GM19438 (cell line): ENCODE measurements around the gene CXCL14.

Source experiments
- ATAC-seq: cut with Tn5 transposase; IDR thresholded peaks from one replicate; pipeline ENCODE4 v1.9.1; 2021; ENCODE audit warnings: low read depth; ENCODE audit not compliant: unreplicated experiment

Gene CXCL14

GRCh38 chr5:135598691-135599395 lies 20.1 kb upstream of the CXCL14 start:
- ATAC-seq, result no peak

- ATAC-seq, result no peak
Measured at GRCh38 chr5:135596788-135597187, 18.0 kb upstream of the CXCL14 start.

GRCh38 chr5:135596157-135596763 lies 17.5 kb upstream of the CXCL14 start:
- no peak for ATAC-seq

GRCh38 chr5:135594416-135594960 lies 15.7 kb upstream of the CXCL14 start:
- no peak for ATAC-seq

- ATAC-seq, result no peak
Measured at GRCh38 chr5:135593886-135594285, 15.1 kb upstream of the CXCL14 start.

GRCh38 chr5:135593141-135593540 lies 14.3 kb upstream of the CXCL14 start:
- ATAC-seq, result no peak

- no peak for ATAC-seq
Measured at GRCh38 chr5:135592312-135593045, 13.7 kb upstream of the CXCL14 start.

- no peak for ATAC-seq
Measured at GRCh38 chr5:135591277-135591676, 12.5 kb upstream of the CXCL14 start.

GRCh38 chr5:135589152-135589551 lies 10.4 kb upstream of the CXCL14 start:
- no peak for ATAC-seq

- ATAC-seq, result no peak
Measured at GRCh38 chr5:135587721-135588663, 9.2 kb upstream of the CXCL14 start.

GRCh38 chr5:135584918-135585317 lies 6.1 kb upstream of the CXCL14 start:
- no peak for ATAC-seq

- no peak for ATAC-seq
Measured at GRCh38 chr5:135584276-135584675, 5.5 kb upstream of the CXCL14 start.

GRCh38 chr5:135582099-135582781 lies 3.4 kb upstream of the CXCL14 start:
- ATAC-seq, result no peak

GRCh38 chr5:135578305-135578684 lies 496 bp downstream of the CXCL14 start:
- ATAC-seq, result no peak

GRCh38 chr5:135577421-135577820 lies 1.4 kb downstream of the CXCL14 start:
- ATAC-seq, result no peak

GRCh38 chr5:135576075-135576599 lies 2.7 kb downstream of the CXCL14 start:
- ATAC-seq, result no peak

- ATAC-seq, result no peak
Measured at GRCh38 chr5:135574493-135574892, 4.3 kb downstream of the CXCL14 start.

GRCh38 chr5:135571902-135572301 lies 6.9 kb downstream of the CXCL14 start:
- no peak for ATAC-seq

GRCh38 chr5:135571066-135571609 lies 7.7 kb downstream of the CXCL14 start:
- ATAC-seq, result no peak
